H1 (cell line): Measurements from ENCODE around the gene TMEM253. TPM values are rescaled to one million over a fixed set of nuclear protein-coding genes. Genes with fewer than 3 reads are reported as not detected.

Experiments
- CTCF ChIA-PET: fragments of 300-600 bp; sonication (Branson Sonifier 250); formaldehyde crosslinking; loops from one replicate; lab custom pipeline; 2021; ENCODE audit not compliant: partially characterized antibody; lab: Charles Lee
- POLR2A ChIA-PET: fragments of 300-600 bp; sonication (Branson Sonifier 250); formaldehyde crosslinking; loops from one replicate; lab custom pipeline; 2021; ENCODE audit warnings: inconsistent platforms; ENCODE audit not compliant: partially characterized antibody; lab: Charles Lee
- DNase-seq, 2 experiments: peaks; one replicate each; pipeline versions ENCODE4 v3.0.0 to v3.0.0-alpha.2; 2010 to 2022; ENCODE audit warnings: low spot score in 2 of 2, low read depth in 1 of 2, mixed read lengths in 1 of 2
- FAIRE-seq: peaks from 2 replicates; lab custom pipeline; 2011; peaks lifted over from hg19 to GRCh38; lab: Jason Lieb, UNC
- H2AFZ ChIP-seq: 2 replicates; pipeline ENCODE4 v1.8.1; 2012; ENCODE audit warnings: low read length, inconsistent platforms
- H2AK5ac ChIP-seq: 2 replicates; pipeline ENCODE4 v1.6.1; 2013; ENCODE audit warnings: low read depth, low read length
- H2BK120ac ChIP-seq: replicated peaks from 2 replicates; pipeline ENCODE3; 2013; ENCODE audit warnings: low read depth, low read length, inconsistent platforms
- H2BK12ac ChIP-seq: 2 replicates; pipeline ENCODE4 v1.6.1; 2013; ENCODE audit warnings: low read depth, low read length
- H2BK15ac ChIP-seq: 2 replicates; pipeline ENCODE4 v1.6.1; 2013; ENCODE audit warnings: low read length
- H2BK20ac ChIP-seq: 2 replicates; pipeline ENCODE4 v1.6.1; 2013; ENCODE audit warnings: low read length
- H2BK5ac ChIP-seq: 2 replicates; pipeline ENCODE4 v1.6.1; 2013; ENCODE audit warnings: low read depth, low read length
- H3K14ac ChIP-seq: 2 replicates; pipeline ENCODE4 v1.6.1; 2013; ENCODE audit warnings: inconsistent platforms; ENCODE audit not compliant: insufficient read length
- H3K18ac ChIP-seq: 2 replicates; pipeline ENCODE4 v1.6.1; 2013; ENCODE audit warnings: low read length; ENCODE audit errors: extremely low read depth
- H3K23ac ChIP-seq: 2 replicates; pipeline ENCODE4 v1.6.1; 2013; ENCODE audit warnings: inconsistent platforms; ENCODE audit not compliant: insufficient read length
- H3K23me2 ChIP-seq: 2 replicates; pipeline ENCODE4 v1.6.1; 2013; ENCODE audit warnings: low read depth, low read length
- H3K27ac ChIP-seq: 2 replicates; pipeline ENCODE4 v1.6.1; 2011; ENCODE audit warnings: low read depth, low read length, inconsistent platforms
- H3K27me3 ChIP-seq, 4 experiments: replicated peaks in 1 of 4; 1 replicate in 1 of 4; 2 replicates in 3 of 4; pipeline versions ENCODE4 v1.6.1 to v1.8.1; 2011 to 2013; ENCODE audit warnings: low read length in 3 of 4, mild to moderate bottlenecking in 3 of 4, inconsistent platforms in 2 of 4, mixed read lengths in 2 of 4, moderate library complexity in 1 of 4; ENCODE audit not compliant: control insufficient read depth in 3 of 4, insufficient read depth in 3 of 4; ENCODE audit errors: extremely low read depth in 1 of 4
- H3K36me3 ChIP-seq, 4 experiments: 2 replicates each; pipeline versions ENCODE4 v1.6.1 to v1.8.1; 2011 to 2013; ENCODE audit warnings: mild to moderate bottlenecking in 4 of 4, low read length in 3 of 4, moderate library complexity in 2 of 4, control low read depth in 1 of 4, inconsistent platforms in 1 of 4; ENCODE audit not compliant: insufficient read depth in 4 of 4, control insufficient read depth in 2 of 4
- H3K4ac ChIP-seq: replicated peaks from 2 replicates; pipeline ENCODE3; 2013; ENCODE audit warnings: low read length, low read depth, mixed read lengths, inconsistent platforms; ENCODE audit not compliant: insufficient read length
- H3K4me1 ChIP-seq, 4 experiments: replicated peaks in 1 of 4; 1 replicate in 1 of 4; 2 replicates in 3 of 4; pipeline versions ENCODE4 v1.6.1 to v1.8.1; 2011 to 2013; ENCODE audit warnings: low read length in 3 of 4, inconsistent platforms in 2 of 4, mixed read lengths in 1 of 4; ENCODE audit not compliant: insufficient read depth in 4 of 4, control insufficient read depth in 3 of 4
- H3K4me2 ChIP-seq, 2 experiments: 2 replicates each; pipeline versions ENCODE4 v1.6.1 to v1.8.1; 2011 to 2013; ENCODE audit warnings: low read depth in 2 of 2, low read length in 2 of 2, control low read depth in 1 of 2, inconsistent platforms in 1 of 2, mild to moderate bottlenecking in 1 of 2; ENCODE audit not compliant: insufficient read depth in 1 of 2
- H3K4me3 ChIP-seq, 4 experiments: fragments of 200-600, 300-600 bp in 1 of 4; sonication (generic), shearing (Covaris generic), sonication (Bioruptor Twin) in 1 of 4; 2 replicates each; pipeline versions ENCODE4 v1.5.1 to v1.8.1; 2011 to 2016; ENCODE audit warnings: low read length in 4 of 4, low read depth in 3 of 4, control low read depth in 2 of 4, inconsistent platforms in 2 of 4, mild to moderate bottlenecking in 2 of 4, mixed read lengths in 1 of 4, moderate library complexity in 1 of 4; ENCODE audit not compliant: insufficient read depth in 2 of 4; ENCODE audit errors: extremely low read depth in 1 of 4
- H3K56ac ChIP-seq: replicated peaks from 2 replicates; pipeline ENCODE3; 2013; ENCODE audit warnings: low read depth, mild to moderate bottlenecking, mixed read lengths, low read length, inconsistent platforms; ENCODE audit not compliant: insufficient read length
- H3K79me1 ChIP-seq: 2 replicates; pipeline ENCODE4 v1.6.1; 2013; ENCODE audit warnings: low read depth, low read length, control low read depth
- H3K79me2 ChIP-seq, 2 experiments: 2 replicates each; pipeline versions ENCODE4 v1.6.1 to v1.8.1; 2012 to 2013; ENCODE audit warnings: low read length in 2 of 2, mild to moderate bottlenecking in 2 of 2, inconsistent platforms in 1 of 2; ENCODE audit not compliant: insufficient read depth in 2 of 2, control insufficient read depth in 1 of 2
- H3K9ac ChIP-seq, 4 experiments: replicated peaks in 1 of 4; 1 replicate in 1 of 4; 2 replicates in 3 of 4; pipeline versions ENCODE4 v1.6.1 to v1.8.1; 2011 to 2013; ENCODE audit warnings: low read depth in 3 of 4, low read length in 3 of 4, control low read depth in 2 of 4, mild to moderate bottlenecking in 2 of 4, moderate library complexity in 2 of 4, inconsistent platforms in 1 of 4; ENCODE audit errors: extremely low read depth in 1 of 4
- H3K9me3 ChIP-seq, 2 experiments: 2 replicates each; pipeline versions ENCODE4 v1.6.1 to v1.8.1; 2012 to 2013; ENCODE audit warnings: mild to moderate bottlenecking in 2 of 2, moderate library complexity in 2 of 2, control low read depth in 1 of 2, inconsistent platforms in 1 of 2, low read depth in 1 of 2, low read length in 1 of 2, mixed read lengths in 1 of 2; ENCODE audit not compliant: insufficient read depth in 2 of 2
- H4K20me1 ChIP-seq, 2 experiments: replicated peaks in 1 of 2; 2 replicates each; pipeline versions ENCODE3 to v1.8.1; 2011 to 2013; ENCODE audit warnings: inconsistent platforms in 2 of 2, low read length in 2 of 2, mild to moderate bottlenecking in 1 of 2; ENCODE audit not compliant: insufficient read depth in 2 of 2, control insufficient read depth in 1 of 2
- H4K5ac ChIP-seq: 2 replicates; pipeline ENCODE4 v1.6.1; 2013; ENCODE audit warnings: low read length, low read depth, mixed read lengths, inconsistent platforms; ENCODE audit not compliant: insufficient read length
- H4K8ac ChIP-seq: 2 replicates; pipeline ENCODE4 v1.8.0; 2013; ENCODE audit warnings: mild to moderate bottlenecking, moderate library complexity, low read length, inconsistent platforms; ENCODE audit not compliant: insufficient read depth; ENCODE audit errors: extremely low read depth
- H4K91ac ChIP-seq: replicated peaks from 2 replicates; pipeline ENCODE3; 2013; ENCODE audit warnings: low read length, mixed read lengths, inconsistent platforms; ENCODE audit not compliant: insufficient read length
- ASH2L ChIP-seq: fragments of 200-600, 300-600 bp; sonication (generic); IDR thresholded peaks from one replicate; pipeline ENCODE4 v1.7.1; 2017; ENCODE audit warnings: low read length
- CBX8 ChIP-seq: fragments of 300-800, 300-1000 bp; sonication (generic); IDR thresholded peaks from 2 replicates; pipeline ENCODE4 v1.7.1; 2016; ENCODE audit warnings: low read depth, low read length, borderline replicate concordance
- EGR1 ChIP-seq: IDR thresholded peaks from 2 replicates; pipeline ENCODE4 v1.6.1; 2011; ENCODE audit warnings: low read depth, low read length, borderline replicate concordance
- GTF2F1 ChIP-seq: IDR thresholded peaks from 2 replicates; pipeline ENCODE4 v1.6.1; 2012; ENCODE audit warnings: low read depth, low read length, improper control_type of control experiment, borderline replicate concordance
- HDAC2 ChIP-seq, 2 experiments: fragments of 300-600 bp in 1 of 2; sonication (generic) in 1 of 2; IDR thresholded peaks; 2 replicates each; pipeline ENCODE4 v1.6.1; 2011 to 2012; ENCODE audit warnings: low read depth in 2 of 2, low read length in 2 of 2, mild to moderate bottlenecking in 2 of 2, moderate library complexity in 2 of 2, borderline replicate concordance in 1 of 2, inconsistent platforms in 1 of 2
- HDAC6 ChIP-seq: IDR thresholded peaks from one replicate; pipeline ENCODE4 v1.7.1; 2012; ENCODE audit warnings: low read depth, mild to moderate bottlenecking, inconsistent platforms, low read length, moderate library complexity
- JUN ChIP-seq: IDR thresholded peaks from 2 replicates; pipeline ENCODE4 v1.6.1; 2011; ENCODE audit warnings: low read depth, mild to moderate bottlenecking, improper control_type of control experiment, low read length
- KDM4A ChIP-seq: IDR thresholded peaks from one replicate; pipeline ENCODE4 v1.7.1; 2012; ENCODE audit warnings: low read depth, mild to moderate bottlenecking, moderate library complexity, low read length, inconsistent platforms; ENCODE audit not compliant: severe bottlenecking
- PHF8 ChIP-seq: fragments of 200-600 bp; sonication (generic); conservative IDR thresholded peaks from 2 replicates; pipeline ENCODE4 v1.7.1; 2012; ENCODE audit warnings: low read depth, mild to moderate bottlenecking, inconsistent platforms, low read length, moderate library complexity
- RAD21 ChIP-seq, 2 experiments: IDR thresholded peaks in 1 of 2; conservative IDR thresholded peaks in 1 of 2; 2 replicates each; pipeline ENCODE4 v1.6.1; 2011; ENCODE audit warnings: low read depth in 2 of 2, low read length in 2 of 2, improper control_type of control experiment in 1 of 2, inconsistent platforms in 1 of 2, mild to moderate bottlenecking in 1 of 2, moderate library complexity in 1 of 2
- RBBP5 ChIP-seq: IDR thresholded peaks from 2 replicates; pipeline ENCODE4 v1.7.1; 2012; ENCODE audit warnings: low read depth, mild to moderate bottlenecking, inconsistent platforms, low read length, moderate library complexity, borderline replicate concordance
- TCF12 ChIP-seq: IDR thresholded peaks from 2 replicates; pipeline ENCODE4 v1.6.1; 2011; ENCODE audit warnings: low read depth, mild to moderate bottlenecking, low read length
- TEAD4 ChIP-seq: IDR thresholded peaks from 2 replicates; pipeline ENCODE4 v1.6.1; 2012; ENCODE audit warnings: low read depth, low read length, inconsistent platforms, mixed read lengths
- WGBS, 2 experiments: shearing (Covaris generic) in 1 of 2; methylation state at CpG; one replicate each; pipeline versions ENCODE4 v1.1.6 to v1.1.7; 2013 to 2015; ENCODE audit warnings: low lambda C conversion rate in 2 of 2, mixed read lengths in 2 of 2, inconsistent platforms in 1 of 2, low coverage in 1 of 2, missing lambda C conversion rate in 1 of 2; ENCODE audit not compliant: insufficient replicate concordance in 2 of 2, insufficient coverage in 1 of 2, insufficient read length in 1 of 2; ENCODE audit errors: extremely low coverage in 1 of 2, missing lambda C conversion rate in 1 of 2; 5-methylcytosine and 5-hydroxymethylcytosine counted together
- polyA plus RNA-seq, 7 experiments: library from polyadenylated mRNA; depleted of rRNA in 3 of 7; stranded (reverse) in 5 of 7; unstranded in 2 of 7; fragments of >200 nt in 5 of 7; fragments of 200-250 nt in 2 of 7; gene quantifications; 1 replicate in 5 of 7; 2 replicates in 1 of 7; 4 replicates in 1 of 7; pipeline versions ENCODE4 v1.2.1 to v1.2.3, GENCODE V29; 2011 to 2013; ENCODE audit warnings: missing spikeins in 2 of 7, mixed read lengths in 2 of 7
- total RNA-seq: library from RNA; stranded (reverse); fragmentation: NEBNext Ultra II Directional; extraction: Animal tissue kit (Norgen Biotek cat#: 25700); gene quantifications from 2 replicates; pipeline ENCODE4 v1.2.1, GENCODE V29; 2021
- TF ChIP-seq, protein P1 (sequence below): IDR thresholded peaks from 2 replicates; pipeline ENCODE4 v1.6.1; 2012; ENCODE audit warnings: inconsistent platforms

TMEM253 gene
- total and polyA plus RNA-seq, 2 of the 8 experiments (the other 6 are each of a cell fraction or from before 2014, with no cell fraction given): 1.9 to 2.2 TPM

DNA sequence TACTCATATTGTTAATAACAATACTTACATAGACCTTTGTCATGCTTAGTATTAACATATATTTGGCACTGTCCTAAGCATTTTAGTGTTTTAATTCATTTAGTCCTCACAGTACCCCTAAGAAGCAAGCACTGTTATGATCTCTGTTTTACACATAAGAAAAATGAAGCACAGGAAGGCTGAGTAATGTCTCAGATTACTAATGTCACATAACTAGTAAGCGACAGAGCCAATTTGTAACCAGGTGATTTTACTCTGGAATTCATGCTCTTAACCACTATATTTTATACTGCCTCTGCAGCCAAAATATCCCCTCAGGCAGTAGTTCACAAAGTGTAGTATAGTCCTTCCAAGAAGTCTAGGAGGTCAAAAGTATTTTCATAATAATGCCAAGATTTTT lies 20.3 kb downstream of the TMEM253 start:
- Histone ChIP-seq H3K23ac (no peak overlapping the region), H4K20me1 (no peaks in the 10 kb centered on the region), H3K27ac (no peak overlapping the region), H2BK20ac (no peak overlapping the region), H3K79me1 (no peaks in the 10 kb centered on the region), H3K56ac (no peak overlapping the region), H3K27me3 (no peaks in the 10 kb centered on the region), H3K9me3 (no peaks in the 10 kb centered on the region), H2BK5ac (no peak overlapping the region), H3K4me3 (no peak overlapping the region), H2BK12ac (no peak overlapping the region), H2AK5ac (no peak overlapping the region), H4K8ac (no peak overlapping the region), H2BK15ac (no peak overlapping the region), H3K4me2 (no peak overlapping the region), H3K23me2 (no peaks in the 10 kb centered on the region), H4K91ac (no peak overlapping the region), H2BK120ac (no peak overlapping the region), H2AFZ (no peak overlapping the region), H3K14ac (no peak overlapping the region), H4K5ac (no peak overlapping the region), H3K9ac (no peak overlapping the region), H3K79me2 (no peaks in the 10 kb centered on the region), H3K36me3 (no peaks in the 10 kb centered on the region), H3K18ac (no peak overlapping the region), H3K4ac (no peak overlapping the region), H3K4me1 (no peaks in the 10 kb centered on the region)
- 100% methylated on average over 1 of the region's 1 CpG; no CpG with 5 or more reads in 1 of the 2 experiments for WGBS, 2 experiments
- FAIRE-seq: no peak
- ChIA-PET POLR2A (interaction anchor here (0.6 kb wide), 1 partner anchor 11 kb away, joined by 3 read pairs; no protein-coding TSS in a partner anchor), CTCF (interaction anchor here (2.6 to 5.7 kb wide), 2 partner anchors 12 to 15 kb away, joined by 7 to 28 read pairs; no protein-coding TSS in a partner anchor)
- no peak for DNase-seq
- no peak for TF ChIP-seq KDM4A
- no peak for TF ChIP-seq GTF2F1
- TF ChIP-seq TEAD4: no peak
- TF ChIP-seq RAD21 (IDR thresholded peaks at IDR 0.05 in 1 of 2, conservative IDR thresholded peaks at IDR 0.05 in 1 of 2; ENCODE audit: low read depth in 2 of 2, low read length in 2 of 2): no peak
- TF ChIP-seq CBX8: no peak
- TF ChIP-seq EGR1: no peak
- no peak for TF ChIP-seq JUN
- no peak for TF ChIP-seq RBBP5
- no peak for TF ChIP-seq HDAC2 (IDR thresholded peaks at IDR 0.05; ENCODE audit: borderline replicate concordance in 1 of 2, low read depth in 2 of 2, low read length in 2 of 2)
- TF ChIP-seq HDAC6: no peak
- TF ChIP-seq PHF8: no peak
- TF ChIP-seq ASH2L: no peak
- no peak for TF ChIP-seq TCF12
- TF ChIP-seq, protein P1, sequence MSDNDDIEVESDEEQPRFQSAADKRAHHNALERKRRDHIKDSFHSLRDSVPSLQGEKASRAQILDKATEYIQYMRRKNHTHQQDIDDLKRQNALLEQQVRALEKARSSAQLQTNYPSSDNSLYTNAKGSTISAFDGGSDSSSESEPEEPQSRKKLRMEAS: no peak
